Measurements from ENCODE around the gene CTSC.

Gene CTSC

GRCh38 chr11:88337181-88337986, at the start of gene CTSC:
Gene CTSC, minus strand, starts transcription at chr11:88337736. Its CDS starts 64 bp downstream, at chr11:88337672.
- no peak for DNase-seq

- no peak for DNase-seq
These were observed 47.1 kb upstream of the CTSC start for GRCh38 chr11:88384669-88385005.

GRCh38 chr11:88384004-88384668, 46.6 kb upstream of the CTSC start:
- no peak for DNase-seq

- no peak for DNase-seq
These were observed 45.9 kb upstream of the CTSC start for GRCh38 chr11:88383447-88383846.

GRCh38 chr11:88379130-88379529, 41.6 kb upstream of the CTSC start:
- no peak for DNase-seq

- DNase-seq = no peak
These were observed 41.0 kb upstream of the CTSC start for GRCh38 chr11:88378422-88379066.

- DNase-seq = no peak
These were observed 40.1 kb upstream of the CTSC start for GRCh38 chr11:88377646-88378045.

GRCh38 chr11:88377144-88377543, 39.6 kb upstream of the CTSC start:
- no peak for DNase-seq

GRCh38 chr11:88375927-88376470, 38.5 kb upstream of the CTSC start:
- DNase-seq = no peak

GRCh38 chr11:88370782-88371181, 33.2 kb upstream of the CTSC start:
- DNase-seq = no peak

GRCh38 chr11:88367310-88367709, 29.8 kb upstream of the CTSC start:
- DNase-seq = no peak

GRCh38 chr11:88363648-88364065, 26.1 kb upstream of the CTSC start:
- no peak for DNase-seq

- DNase-seq = no peak
These were observed 25.5 kb upstream of the CTSC start for GRCh38 chr11:88363004-88363403.

- DNase-seq = no peak
These were observed 22.6 kb upstream of the CTSC start for GRCh38 chr11:88360141-88360540.

GRCh38 chr11:88359541-88359940, 22.0 kb upstream of the CTSC start:
- DNase-seq = no peak

- no peak for DNase-seq
These were observed 21.6 kb upstream of the CTSC start for GRCh38 chr11:88359114-88359513.

- no peak for DNase-seq
These were observed 20.5 kb upstream of the CTSC start for GRCh38 chr11:88358040-88358431.

- no peak for DNase-seq
These were observed 19.9 kb upstream of the CTSC start for GRCh38 chr11:88357323-88358039.

- no peak for DNase-seq
These were observed 18.4 kb upstream of the CTSC start for GRCh38 chr11:88355887-88356286.

GRCh38 chr11:88354912-88355311, 17.4 kb upstream of the CTSC start:
- no peak for DNase-seq

GRCh38 chr11:88353835-88354496, 16.4 kb upstream of the CTSC start:
- no peak for DNase-seq

GRCh38 chr11:88353386-88353785, 15.8 kb upstream of the CTSC start:
- DNase-seq = no peak

GRCh38 chr11:88352139-88352538, 14.6 kb upstream of the CTSC start:
- no peak for DNase-seq

Measured in NCI-H187 treated with DMSO at 0.1 percent for 48 hours (cell line).